ENCODE results near the gene TAPT1. TPM values are rescaled to one million over a fixed set of nuclear protein-coding genes. Genes with fewer than 3 reads are reported as not detected.

Gene TAPT1
- total and polyA plus RNA-seq, 2 of the 13 experiments (the other 11 are each of a cell fraction or from before 2014, with no cell fraction given) = 24.5 to 25.3 TPM

DNA sequence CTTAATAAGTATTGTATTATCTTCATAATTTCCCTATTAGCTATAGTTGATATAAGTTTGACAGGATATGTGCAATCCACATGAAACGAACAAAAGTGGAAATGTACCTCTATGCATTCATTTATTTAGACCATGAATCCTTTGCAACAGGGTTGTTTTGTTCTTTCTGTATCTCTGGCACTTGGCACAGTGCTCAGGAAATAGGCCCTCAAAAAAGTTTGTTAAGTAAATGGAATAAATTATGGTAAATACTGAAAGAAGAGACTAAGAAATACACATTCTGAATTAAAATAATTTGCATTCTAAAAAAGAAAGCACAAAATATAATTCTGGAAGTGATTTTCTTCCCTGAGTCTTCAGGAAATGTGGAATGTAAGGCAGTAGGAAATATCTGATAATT is 39.3 kb downstream of the TAPT1 start:
- in situ Hi-C loops (cut with HindIII; ENCODE audit: extremely low pct_ligation_motif_present, low pct_unique_long_range_greater_than_20kb) = no loop called here
- ChIA-PET POLR2A (no interaction called here), CTCF (ENCODE audit: low intra/inter-chr PET ratio, low total read pairs) (no interaction called here)
- no peaks in the 10 kb centered on the region; a peak in 1 of 5 replicates for H3K27me3 ChIP-seq (ENCODE audit: control insufficient read depth in 1 of 2, insufficient read depth in 2 of 2, low read length in 2 of 2)
- H3K36me3 ChIP-seq (replicated peaks in 1 of 2; ENCODE audit: control insufficient read depth in 1 of 2, insufficient read depth in 2 of 2, low read length in 2 of 2) = peaks cover 12 to 29% of the 10 kb centered on the region in 2 experiments
- no peak overlapping the region for H3K27ac ChIP-seq (ENCODE audit: extremely low read length, insufficient read depth, low read length)
- WGBS (ENCODE audit: low lambda C conversion rate) = 94% methylated on average over 1 of the region's 1 CpG
- no peaks in the 10 kb centered on the region for H3K4me1 ChIP-seq (ENCODE audit: insufficient read depth, low read length)
- no peaks in the 10 kb centered on the region for H3K79me2 ChIP-seq (ENCODE audit: insufficient read depth, low read length)
- no TSS peak for BruUV-seq (replicated peaks)
- no peak overlapping the region for H3K4me2 ChIP-seq (ENCODE audit: low read depth, low read length)
- FAIRE-seq (no peak), DNase-seq (ENCODE audit: low spot score) (no peak), ATAC-seq (no peak)
- H4K20me1 ChIP-seq (ENCODE audit: insufficient read depth, low read length) = no peaks in the 10 kb centered on the region
- H3K4me3 ChIP-seq (replicated peaks in 1 of 3; ENCODE audit: insufficient read depth in 1 of 3, low read depth in 2 of 3, low read length in 3 of 3) = no peak overlapping the region
- intact Hi-C loops (cut with micrococcal nuclease; ENCODE audit: unreplicated experiment) = no loop called here
- H2AFZ ChIP-seq (ENCODE audit: low read length) = no peak overlapping the region
- no peak overlapping the region for H3K9ac ChIP-seq (ENCODE audit: insufficient read depth, low read depth, low read length)
- no peaks in the 10 kb centered on the region for H3K9me3 ChIP-seq (ENCODE audit: low read length)
- TF ChIP-seq, protein P1, sequence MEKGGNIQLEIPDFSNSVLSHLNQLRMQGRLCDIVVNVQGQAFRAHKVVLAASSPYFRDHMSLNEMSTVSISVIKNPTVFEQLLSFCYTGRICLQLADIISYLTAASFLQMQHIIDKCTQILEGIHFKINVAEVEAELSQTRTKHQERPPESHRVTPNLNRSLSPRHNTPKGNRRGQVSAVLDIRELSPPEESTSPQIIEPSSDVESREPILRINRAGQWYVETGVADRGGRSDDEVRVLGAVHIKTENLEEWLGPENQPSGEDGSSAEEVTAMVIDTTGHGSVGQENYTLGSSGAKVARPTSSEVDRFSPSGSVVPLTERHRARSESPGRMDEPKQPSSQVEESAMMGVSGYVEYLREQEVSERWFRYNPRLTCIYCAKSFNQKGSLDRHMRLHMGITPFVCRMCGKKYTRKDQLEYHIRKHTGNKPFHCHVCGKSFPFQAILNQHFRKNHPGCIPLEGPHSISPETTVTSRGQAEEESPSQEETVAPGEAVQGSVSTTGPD (CRISPR knock-in tag; IDR thresholded peaks at IDR 0.05) = no peak
- TF ChIP-seq SOX5 (CRISPR knock-in tag; IDR thresholded peaks at IDR 0.05; ENCODE audit: borderline replicate concordance) (no peak), HOXA9 (CRISPR knock-in tag; IDR thresholded peaks at IDR 0.05; ENCODE audit: borderline replicate concordance) (no peak), CBX5 (CRISPR knock-in tag; IDR thresholded peaks at IDR 0.05; ENCODE audit: borderline replicate concordance) (no peak), SNRNP70 (IDR thresholded peaks at IDR 0.05; ENCODE audit: low read depth, low read length) (no peak), KAT8 (CRISPR knock-in tag; IDR thresholded peaks at IDR 0.05) (no peak), ZNF674 (CRISPR knock-in tag; IDR thresholded peaks at IDR 0.05; ENCODE audit: low read depth) (no peak), ZNF510 (CRISPR knock-in tag; IDR thresholded peaks at IDR 0.05; ENCODE audit: low read depth) (no peak), ZNF30 (CRISPR knock-in tag; IDR thresholded peaks at IDR 0.05) (no peak)
- TF ChIP-seq, protein P2, sequence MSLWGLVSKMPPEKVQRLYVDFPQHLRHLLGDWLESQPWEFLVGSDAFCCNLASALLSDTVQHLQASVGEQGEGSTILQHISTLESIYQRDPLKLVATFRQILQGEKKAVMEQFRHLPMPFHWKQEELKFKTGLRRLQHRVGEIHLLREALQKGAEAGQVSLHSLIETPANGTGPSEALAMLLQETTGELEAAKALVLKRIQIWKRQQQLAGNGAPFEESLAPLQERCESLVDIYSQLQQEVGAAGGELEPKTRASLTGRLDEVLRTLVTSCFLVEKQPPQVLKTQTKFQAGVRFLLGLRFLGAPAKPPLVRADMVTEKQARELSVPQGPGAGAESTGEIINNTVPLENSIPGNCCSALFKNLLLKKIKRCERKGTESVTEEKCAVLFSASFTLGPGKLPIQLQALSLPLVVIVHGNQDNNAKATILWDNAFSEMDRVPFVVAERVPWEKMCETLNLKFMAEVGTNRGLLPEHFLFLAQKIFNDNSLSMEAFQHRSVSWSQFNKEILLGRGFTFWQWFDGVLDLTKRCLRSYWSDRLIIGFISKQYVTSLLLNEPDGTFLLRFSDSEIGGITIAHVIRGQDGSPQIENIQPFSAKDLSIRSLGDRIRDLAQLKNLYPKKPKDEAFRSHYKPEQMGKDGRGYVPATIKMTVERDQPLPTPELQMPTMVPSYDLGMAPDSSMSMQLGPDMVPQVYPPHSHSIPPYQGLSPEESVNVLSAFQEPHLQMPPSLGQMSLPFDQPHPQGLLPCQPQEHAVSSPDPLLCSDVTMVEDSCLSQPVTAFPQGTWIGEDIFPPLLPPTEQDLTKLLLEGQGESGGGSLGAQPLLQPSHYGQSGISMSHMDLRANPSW (CRISPR knock-in tag; IDR thresholded peaks at IDR 0.05; ENCODE audit: borderline replicate concordance) = no peak
- TF ChIP-seq, protein P3, sequence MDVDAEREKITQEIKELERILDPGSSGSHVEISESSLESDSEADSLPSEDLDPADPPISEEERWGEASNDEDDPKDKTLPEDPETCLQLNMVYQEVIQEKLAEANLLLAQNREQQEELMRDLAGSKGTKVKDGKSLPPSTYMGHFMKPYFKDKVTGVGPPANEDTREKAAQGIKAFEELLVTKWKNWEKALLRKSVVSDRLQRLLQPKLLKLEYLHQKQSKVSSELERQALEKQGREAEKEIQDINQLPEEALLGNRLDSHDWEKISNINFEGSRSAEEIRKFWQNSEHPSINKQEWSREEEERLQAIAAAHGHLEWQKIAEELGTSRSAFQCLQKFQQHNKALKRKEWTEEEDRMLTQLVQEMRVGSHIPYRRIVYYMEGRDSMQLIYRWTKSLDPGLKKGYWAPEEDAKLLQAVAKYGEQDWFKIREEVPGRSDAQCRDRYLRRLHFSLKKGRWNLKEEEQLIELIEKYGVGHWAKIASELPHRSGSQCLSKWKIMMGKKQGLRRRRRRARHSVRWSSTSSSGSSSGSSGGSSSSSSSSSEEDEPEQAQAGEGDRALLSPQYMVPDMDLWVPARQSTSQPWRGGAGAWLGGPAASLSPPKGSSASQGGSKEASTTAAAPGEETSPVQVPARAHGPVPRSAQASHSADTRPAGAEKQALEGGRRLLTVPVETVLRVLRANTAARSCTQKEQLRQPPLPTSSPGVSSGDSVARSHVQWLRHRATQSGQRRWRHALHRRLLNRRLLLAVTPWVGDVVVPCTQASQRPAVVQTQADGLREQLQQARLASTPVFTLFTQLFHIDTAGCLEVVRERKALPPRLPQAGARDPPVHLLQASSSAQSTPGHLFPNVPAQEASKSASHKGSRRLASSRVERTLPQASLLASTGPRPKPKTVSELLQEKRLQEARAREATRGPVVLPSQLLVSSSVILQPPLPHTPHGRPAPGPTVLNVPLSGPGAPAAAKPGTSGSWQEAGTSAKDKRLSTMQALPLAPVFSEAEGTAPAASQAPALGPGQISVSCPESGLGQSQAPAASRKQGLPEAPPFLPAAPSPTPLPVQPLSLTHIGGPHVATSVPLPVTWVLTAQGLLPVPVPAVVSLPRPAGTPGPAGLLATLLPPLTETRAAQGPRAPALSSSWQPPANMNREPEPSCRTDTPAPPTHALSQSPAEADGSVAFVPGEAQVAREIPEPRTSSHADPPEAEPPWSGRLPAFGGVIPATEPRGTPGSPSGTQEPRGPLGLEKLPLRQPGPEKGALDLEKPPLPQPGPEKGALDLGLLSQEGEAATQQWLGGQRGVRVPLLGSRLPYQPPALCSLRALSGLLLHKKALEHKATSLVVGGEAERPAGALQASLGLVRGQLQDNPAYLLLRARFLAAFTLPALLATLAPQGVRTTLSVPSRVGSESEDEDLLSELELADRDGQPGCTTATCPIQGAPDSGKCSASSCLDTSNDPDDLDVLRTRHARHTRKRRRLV (CRISPR knock-in tag; IDR thresholded peaks at IDR 0.05) = no peak
- TF ChIP-seq, protein P4, sequence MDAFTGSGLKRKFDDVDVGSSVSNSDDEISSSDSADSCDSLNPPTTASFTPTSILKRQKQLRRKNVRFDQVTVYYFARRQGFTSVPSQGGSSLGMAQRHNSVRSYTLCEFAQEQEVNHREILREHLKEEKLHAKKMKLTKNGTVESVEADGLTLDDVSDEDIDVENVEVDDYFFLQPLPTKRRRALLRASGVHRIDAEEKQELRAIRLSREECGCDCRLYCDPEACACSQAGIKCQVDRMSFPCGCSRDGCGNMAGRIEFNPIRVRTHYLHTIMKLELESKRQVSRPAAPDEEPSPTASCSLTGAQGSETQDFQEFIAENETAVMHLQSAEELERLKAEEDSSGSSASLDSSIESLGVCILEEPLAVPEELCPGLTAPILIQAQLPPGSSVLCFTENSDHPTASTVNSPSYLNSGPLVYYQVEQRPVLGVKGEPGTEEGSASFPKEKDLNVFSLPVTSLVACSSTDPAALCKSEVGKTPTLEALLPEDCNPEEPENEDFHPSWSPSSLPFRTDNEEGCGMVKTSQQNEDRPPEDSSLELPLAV (CRISPR knock-in tag; conservative IDR thresholded peaks at IDR 0.05; ENCODE audit: low read depth) = no peak

Data from HepG2 (cell line).